Activated CD4-positive, alpha-beta T cell treated with anti-CD3 and anti-CD28 coated beads for 48 hours (primary cell): ENCODE results near the gene SCT.
"Not testable (repeated sequence)": the region's sequence is repeated elsewhere in the genome, so short reads cannot be mapped to it uniquely, and the experiment has no call there.

ENCODE experiments used
- DNase-seq: peaks from one replicate; pipeline ENCODE4 v3.0.0-alpha.2; 2020

Gene SCT, protein sequence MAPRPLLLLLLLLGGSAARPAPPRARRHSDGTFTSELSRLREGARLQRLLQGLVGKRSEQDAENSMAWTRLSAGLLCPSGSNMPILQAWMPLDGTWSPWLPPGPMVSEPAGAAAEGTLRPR

DNA sequence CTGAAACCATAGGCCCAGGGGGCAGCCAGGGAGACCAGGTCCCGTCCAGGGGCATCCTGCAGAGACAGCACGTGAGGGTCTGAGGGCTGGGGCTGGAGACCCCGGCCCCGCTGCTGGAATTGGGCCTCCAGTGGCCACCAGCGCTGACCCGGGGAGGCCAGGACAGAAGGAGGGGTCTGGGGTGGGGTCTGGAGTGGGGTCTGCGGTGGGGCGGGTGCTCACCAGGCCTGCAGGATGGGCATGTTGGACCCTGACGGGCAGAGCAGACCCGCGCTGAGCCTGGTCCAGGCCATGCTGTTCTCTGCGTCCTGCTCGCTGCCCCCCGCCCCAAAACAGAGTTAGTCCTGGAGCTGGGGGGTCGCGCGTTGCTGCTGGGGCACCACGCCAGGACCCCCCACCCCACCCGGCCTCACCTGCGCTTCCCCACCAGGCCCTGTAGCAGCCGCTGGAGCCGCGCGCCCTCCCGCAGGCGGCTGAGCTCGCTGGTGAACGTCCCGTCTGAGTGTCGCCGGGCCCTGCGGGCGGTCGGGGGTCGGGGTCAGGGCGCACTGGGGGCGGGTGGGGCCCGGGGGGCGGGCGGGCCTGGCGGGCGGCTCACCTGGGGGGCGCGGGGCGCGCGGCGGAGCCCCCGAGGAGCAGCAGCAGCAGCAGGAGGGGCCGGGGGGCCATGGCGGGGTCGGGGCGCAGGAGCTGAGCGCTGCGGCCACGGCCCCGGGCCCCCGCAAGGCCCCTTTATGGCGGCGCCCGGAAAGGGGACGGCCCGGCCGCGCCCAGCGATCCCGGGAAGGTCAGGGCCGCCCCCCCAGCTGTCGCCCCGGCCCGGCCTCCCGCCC, at the start of gene SCT:
SCT (minus strand) TSS at position 707 of the 833 bp plus-strand sequence; CDS start at position 669, 38 bp downstream.
- peak; percentile 8 for DNase-seq

DNA sequence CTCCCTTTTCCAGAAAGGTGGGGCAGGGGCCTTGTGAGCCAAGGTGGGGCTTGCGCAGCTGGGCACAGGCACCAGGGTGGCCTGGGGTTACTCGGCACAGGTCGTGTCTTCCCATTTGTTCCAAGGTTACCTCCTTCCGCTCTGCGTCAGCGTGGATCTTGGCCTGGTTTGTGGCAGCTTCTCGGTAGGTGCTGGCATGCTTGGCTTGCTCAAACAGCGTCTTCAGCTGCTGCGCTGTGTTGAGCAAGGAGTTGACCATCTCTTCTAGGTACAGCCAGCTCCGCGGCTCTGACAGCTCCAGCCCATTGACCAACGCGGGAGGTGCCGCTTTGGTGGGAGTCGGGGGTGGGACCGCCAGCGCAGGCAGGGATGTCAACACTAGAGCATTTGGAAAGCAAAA, 47.4 kb upstream of the SCT start:
- no peak for DNase-seq

DNA sequence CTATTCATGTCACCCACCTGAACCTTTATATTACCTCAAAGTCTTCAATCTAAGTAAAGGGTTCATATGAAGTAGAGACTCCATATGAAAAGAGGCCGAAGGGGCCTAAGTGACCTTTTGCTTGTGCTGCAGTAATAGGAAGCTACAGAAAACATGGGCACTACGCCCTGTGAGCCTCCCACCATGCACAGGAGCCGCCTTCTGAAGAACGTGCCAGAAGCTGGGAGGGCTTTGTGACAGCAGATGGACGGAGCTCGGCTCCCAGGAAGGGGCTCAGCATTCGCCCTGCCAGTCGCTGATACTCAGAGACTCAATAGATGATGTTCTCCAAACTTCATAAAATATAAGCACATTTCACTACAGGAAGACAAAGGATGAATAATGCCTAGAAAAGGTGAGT, 46.9 kb upstream of the SCT start:
- DNase-seq: no peak

DNA sequence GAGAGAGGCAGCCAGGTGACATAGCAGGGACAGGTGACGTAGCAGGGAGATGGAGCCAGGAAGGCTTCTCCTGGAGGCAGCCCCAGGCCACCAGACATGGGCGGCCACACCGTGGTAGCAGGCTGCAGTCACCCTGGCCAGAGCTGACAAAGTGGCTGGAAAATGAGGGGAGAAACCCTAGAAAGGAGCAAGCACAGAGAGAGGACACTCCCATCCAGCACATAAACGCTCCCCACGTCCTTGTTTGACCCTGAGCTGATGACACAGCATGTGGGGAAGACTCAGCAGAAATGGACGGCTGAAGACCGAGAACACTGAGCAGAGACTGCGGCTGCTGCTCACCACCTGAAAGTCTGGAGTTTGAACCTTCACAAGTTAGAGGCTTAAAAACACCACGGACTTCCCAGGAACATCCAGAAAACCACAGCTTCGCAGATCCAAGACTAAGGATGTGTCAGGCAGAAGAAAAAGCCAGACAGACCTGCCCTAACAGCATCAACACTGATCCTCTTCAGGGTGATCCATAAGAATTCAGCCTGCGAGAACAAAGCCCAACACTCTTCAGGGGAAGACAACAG, 38.8 kb upstream of the SCT start:
- DNase-seq: no peak

DNA sequence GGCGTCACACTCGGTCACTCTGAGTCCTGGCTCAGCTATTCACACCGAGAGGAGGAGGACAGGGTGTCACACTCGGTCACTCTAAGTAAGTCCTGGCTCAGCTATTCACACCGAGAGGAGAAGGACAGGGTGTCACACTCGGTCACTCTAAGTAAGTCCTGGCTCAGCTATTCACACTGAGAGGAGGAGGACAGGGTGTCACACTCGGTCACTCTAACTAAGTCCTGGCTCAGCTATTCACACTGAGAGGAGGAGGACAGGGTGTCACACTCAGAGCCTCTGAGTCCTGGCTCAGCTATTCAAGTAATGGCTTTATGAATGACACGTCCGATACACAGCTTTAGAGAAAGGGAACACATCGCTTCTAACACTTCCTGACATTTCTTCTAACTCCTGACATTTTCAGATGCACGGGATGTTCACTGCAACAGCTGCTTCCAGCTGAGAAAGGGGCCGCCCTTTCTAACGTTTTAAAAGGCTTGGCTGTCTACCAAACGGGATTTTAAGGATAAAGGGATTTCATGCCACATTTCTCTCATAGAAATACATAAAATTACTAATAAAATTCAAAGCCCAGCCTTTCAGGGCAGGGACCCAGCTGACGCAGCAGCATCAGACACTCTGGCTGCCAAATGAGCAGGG, 38.2 kb upstream of the SCT start:
- DNase-seq: no peak

DNA sequence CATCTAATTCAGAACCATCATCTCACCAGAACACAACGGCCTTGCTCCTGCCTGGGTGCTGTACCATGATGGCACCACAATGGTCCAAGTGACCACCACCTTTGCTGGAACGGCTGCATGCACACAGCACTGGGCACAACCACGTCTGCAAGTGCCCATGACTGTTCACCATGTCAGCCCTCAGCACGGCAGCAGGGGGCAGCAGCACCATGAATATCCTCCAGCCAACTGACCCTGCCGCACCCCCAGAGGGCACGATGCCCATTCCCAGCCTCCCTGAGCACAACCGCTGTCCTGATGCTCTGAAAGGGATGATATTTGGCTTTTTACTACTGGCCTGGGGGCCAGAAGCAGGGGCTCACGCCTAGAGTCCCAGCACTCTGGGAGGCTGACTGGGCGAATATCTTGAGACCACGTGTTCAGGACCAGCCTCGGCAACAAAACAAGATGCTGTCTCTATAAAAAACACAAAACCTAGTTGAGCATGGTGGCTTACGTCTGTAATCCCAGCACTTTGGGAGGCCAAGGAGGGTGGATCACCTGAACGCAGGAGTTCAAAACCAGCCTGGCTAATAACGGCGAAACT, 35.8 kb upstream of the SCT start:
- DNase-seq: peak; percentile 50

DNA sequence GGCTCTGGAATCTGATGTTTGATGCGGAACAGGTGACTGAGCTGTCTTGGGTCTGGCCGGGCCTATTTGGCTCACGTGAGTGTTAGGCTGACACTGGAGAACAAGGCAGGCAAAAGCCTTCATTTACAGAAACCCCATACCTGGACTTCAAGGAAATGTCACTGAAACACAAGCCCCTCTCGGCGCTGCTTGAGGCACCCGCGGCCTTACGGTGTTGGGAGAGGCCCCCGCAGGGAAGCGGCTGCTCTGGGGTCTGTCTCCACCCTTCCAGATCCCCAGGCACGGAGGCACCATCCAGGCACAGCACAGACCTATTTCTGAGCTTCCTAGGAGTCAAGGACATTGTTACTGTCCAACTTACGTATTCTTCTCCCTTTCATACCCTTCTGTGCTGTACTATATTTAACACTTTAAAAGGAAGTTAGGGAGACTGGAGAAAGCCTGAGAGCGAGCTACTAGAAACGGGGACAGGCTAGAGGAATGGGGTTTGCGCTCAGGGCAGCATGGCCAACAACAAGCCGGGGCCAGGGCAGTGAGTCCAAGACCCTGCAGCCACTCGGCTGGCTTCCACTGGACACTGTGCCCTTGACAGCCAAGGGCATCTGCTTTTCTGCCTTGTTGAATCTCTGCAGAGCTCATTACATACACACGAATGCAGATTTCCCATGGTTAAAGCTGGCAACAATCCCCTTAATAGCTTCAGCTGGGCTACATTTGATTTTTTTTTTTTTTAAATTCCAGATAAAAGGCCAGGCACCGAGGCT, 33.9 kb upstream of the SCT start:
- DNase-seq: no peak

DNA sequence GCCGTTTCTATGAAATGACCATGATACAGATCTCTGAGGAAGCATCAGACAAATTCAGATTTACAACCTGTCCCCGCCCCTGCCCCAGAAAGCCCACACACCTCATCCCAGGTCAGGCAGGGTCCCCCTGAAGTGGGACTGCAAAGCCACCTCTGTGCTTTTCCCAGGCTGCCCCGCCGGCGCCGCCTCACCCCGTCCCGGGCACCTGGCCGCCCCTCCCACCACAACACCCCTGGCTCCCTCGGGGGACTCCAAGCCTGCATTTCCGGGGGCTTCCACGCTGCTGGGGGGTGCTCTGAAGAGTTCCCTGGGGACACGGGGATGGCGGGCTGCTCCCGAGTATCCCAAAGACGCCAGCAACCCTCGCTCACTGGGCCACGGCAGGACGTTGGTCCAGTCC, 33.3 kb upstream of the SCT start:
- no peak for DNase-seq

DNA sequence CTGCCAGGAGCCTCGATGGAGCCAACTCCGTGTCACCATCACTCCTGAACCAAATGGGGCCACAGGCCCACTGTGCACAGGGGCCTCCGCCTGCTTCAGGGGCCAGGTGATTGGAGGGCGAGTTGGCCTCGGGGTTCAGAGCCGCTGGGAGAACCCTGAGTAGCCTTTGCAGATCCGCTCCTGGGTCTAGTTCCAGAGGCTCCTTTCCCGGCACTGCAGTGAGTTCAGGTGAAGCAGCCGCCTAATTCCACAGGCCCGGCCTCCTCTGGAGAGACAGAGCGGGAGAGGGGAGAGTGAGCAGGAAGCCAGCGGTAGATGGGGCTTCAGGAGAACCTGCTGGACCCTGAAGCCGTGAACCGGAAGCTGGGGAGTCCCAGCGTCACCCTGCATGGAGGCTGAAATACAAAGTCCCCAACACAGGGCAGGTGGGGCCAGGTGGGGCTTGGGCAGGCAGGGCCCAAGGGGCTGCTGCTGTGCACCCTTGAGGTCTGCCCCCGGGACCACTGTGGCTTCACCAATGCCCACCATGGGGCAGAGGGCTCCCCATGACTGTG, 32.6 kb upstream of the SCT start:
- DNase-seq: no peak

DNA sequence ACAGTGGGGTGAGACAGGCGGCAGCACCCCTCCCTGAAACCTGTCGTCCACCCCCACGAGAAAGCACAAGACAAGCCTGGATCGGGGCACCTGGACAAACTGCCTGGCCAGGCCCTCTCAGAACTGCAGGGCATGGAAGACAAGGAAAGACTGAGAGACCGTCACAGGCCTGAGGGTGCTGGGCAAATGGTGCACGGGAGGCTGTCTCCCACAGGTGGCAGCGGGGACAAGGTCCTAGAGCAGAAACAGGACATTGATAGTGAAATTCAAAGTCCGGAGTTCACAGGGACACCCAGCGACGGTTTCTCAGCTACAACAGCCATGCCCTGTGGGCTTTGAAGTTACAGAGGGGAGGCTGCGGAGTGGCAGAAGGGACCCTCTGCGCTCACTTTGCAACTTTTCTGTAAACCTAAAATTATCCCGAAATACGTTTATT, 30.7 kb upstream of the SCT start:
- DNase-seq: no peak

DNA sequence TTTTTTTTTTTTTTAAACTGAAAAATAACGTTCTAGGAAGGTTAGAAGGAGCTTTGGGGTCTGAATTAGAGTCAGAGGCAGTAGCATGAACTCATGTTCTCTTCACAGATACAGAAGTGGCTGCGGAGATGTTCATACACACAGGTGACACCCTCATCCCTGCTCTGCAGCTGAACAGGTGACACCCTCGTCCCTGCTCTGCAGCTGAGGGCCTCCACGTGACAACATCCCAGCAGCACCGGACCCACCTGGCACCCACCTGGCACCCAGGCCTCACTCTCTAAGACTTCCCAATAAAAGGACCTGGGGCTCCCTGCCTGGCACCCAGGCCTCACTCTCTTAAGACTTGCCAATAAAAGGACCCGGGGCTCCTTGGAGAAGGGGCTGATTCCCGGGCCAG, 29.9 kb upstream of the SCT start:
- no peak for DNase-seq

DNA sequence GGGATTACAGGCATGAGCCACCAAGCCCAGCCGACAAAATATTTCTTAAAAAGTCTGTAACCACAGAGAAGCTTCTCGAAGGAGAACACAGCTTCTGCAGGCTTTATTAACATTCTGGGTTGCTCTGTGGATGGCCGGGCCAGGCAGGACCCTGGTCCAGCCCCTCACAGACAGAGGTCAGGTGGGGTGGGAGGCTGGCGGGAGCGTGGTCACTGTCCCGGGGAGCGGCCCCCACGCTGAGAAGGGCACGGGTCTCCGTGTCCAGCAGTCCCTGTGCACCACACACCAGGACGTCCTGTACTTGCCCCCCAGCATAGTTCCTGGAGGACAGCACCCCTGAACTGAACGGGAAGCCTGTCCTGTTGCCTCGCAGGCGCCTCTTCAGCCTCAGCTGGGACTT, 29.4 kb upstream of the SCT start:
- DNase-seq: no peak

DNA sequence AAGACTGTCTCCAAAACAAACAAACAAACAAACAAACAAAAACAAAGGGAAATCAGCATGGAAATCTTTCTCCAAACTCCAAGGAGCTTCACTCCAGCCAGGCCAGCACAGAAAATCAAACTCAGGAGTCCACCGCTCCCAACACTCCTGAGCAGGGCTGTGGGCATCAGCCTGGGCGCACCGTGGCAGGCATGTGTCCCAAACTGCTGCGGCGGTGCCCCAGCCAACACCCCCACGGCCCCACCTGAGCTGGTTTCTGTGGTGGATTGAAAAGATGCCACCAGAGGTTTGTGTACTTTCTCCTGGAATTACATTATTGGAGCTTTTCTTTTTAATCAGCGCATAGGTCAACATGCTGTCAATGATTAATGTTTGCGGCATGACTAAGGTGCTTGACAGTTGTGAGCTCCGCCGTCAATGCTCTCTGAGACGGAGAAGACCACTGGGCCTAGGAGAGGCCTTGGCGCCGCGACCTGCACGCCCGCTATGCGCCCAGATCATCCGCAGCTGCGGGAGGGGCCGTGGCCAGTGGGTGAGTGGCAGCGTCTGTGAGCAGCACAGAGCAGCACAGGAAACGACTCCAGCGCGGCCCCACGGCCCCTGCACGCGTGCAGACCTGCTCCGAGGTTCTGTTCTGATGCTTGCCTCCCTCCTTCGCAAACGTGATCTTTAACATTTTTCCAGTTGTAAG, 28.2 kb upstream of the SCT start:
- DNase-seq: no peak

DNA sequence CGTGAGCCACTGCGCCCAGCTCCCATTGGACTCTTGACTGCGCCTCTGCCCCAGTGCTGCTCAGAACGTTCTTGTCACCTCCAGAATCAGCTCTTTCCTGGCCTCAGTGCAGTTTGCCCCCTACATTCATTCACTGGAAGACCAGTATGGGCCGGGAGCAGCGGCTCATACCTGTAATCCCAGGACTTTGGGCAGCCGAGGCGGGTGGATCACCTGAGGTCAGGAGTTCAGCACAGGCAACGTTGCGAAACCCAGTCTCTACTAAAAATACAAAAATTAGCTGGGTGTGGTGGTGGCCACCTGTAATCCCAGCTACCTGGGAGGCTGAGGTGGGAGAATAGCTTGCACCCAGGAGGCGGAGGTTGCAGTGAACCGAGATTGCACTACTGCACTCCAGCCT, 27.5 kb upstream of the SCT start:
- not testable (repeated sequence) for DNase-seq

DNA sequence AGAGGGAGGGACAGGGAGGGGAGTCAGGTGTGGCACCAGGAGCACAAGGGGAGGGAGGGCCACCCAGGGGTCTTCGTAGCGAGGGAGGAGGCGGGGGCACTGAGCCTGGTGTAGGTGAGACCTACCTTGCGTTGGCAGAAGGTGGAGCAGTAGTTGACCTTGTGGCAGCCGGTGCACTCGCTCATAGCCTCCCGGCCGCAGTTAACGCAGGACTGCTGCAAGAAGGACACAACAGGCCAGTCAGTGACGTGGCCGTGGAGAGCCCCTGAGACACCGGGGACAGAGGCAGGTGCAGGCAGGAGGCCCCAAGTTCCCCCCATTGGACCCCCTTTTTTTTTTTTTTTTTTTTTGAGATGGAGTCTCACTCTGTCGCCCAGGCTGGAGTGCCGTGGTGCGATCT, 26.9 kb upstream of the SCT start:
- no peak for DNase-seq

DNA sequence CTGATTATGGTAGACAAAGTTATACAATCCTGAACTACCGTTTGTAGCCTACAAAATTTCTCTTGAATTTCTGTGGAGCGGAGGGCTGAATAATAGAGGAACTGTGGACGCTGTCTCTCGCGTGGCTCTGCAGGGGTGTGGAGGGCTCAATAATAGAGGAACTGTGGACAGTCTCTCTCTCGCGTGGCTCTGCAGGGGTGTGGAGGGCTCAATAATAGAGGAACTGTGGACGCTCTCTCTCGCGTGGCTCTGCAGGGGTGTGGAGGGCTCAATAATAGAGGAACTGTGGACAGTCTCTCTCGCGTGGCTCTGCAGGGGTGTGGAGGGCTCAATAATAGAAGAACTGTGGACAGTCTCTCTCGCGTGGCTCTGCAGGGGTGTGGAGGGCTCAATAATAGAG, 26.2 kb upstream of the SCT start:
- not testable (repeated sequence) for DNase-seq

DNA sequence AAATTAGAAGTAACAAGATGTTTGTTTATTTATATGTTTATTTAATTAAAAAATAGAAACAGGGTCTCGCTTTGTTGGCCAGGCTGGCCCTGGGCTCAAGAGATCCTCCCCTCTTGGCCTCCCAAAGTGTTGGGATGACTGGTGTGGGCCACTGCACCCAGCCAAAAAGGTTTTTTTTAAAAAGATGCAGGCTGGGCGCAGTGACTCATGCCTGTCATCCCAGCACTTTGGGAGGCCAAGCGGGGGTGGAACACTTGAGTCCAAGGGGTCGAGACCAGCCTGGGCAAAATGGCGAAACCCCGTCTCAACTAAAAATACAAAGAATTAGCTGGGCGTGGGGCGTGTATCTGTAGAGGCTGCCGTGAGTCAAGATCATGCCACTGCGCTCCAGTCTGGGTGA, 23.5 kb upstream of the SCT start:
- DNase-seq: no peak

DNA sequence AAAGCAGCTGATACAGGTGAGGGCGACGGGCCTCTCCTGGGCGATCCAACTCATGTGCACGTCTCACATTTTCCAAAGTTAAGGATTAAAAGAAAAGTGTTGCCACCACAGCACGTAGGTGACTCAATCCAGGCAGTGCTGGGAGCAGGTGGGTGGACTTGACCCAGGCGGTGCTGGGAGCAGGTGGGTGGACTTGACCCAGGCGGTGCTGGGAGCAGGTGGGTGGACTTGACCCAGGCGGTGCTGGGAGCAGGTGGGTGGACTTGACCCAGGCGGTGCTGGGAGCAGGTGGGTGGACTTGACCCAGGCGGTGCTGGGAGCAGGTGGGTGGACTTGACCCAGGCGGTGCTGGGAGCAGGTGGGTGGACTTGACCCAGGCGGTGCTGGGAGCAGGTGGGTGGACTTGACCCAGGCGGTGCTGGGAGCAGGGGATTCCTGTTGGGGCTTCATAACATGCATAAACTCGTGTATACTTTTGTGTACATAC, 20.7 kb upstream of the SCT start:
- DNase-seq: not testable (repeated sequence)

DNA sequence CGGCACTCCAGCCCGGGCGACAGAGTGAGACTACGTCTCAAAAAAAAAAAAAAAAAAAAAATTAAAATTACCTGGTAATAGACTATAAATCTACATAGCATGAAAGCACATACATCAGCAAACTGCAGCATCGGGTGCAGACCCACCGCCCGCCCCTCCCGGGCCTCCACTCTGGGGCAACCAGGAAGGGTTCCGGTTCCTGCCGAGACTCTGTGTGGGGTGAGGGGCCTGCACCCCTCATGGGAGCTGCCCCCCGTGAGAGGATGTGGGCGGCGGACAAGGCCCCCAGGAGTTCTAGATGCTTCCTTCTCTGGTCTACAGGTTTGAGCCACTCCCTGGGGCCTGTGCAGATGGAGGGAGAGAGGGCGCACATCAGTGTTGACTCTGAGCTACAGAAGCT, 19.2 kb upstream of the SCT start:
- no peak for DNase-seq

DNA sequence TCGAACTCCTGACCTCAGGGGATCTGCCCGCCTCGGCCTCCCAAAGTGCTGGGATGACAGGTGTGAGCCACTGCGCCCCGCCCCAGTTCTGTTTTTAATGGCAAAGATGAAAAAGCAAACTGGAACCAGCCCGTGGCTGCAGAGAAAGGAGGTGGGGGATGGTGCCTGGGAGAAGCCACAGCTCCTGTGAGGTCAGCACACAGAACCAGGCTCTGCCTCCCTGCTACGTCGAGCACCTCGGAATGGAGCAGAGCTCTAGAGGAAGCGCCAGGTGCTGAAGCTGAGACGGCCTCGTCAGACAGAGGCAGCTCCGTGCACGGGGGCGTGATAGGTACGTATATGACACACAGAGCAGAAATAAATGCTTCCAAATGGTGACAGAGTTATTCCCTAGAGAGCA, 18.6 kb upstream of the SCT start:
- DNase-seq: no peak
